HG03103 (cell line): ENCODE data around the gene PCDH9.
"Not testable (repeated sequence)": the region's sequence is repeated elsewhere in the genome, so short reads cannot be mapped to it uniquely, and the experiment has no call there.

Source experiments
- ATAC-seq: cut with Tn5 transposase; IDR thresholded peaks from one replicate; pipeline ENCODE4 v1.9.1; 2021; ENCODE audit warnings: low read depth; ENCODE audit not compliant: unreplicated experiment

The PCDH9 gene

GRCh38 chr13:66635526-66635925 lies 594.6 kb downstream of the PCDH9 start:
- no peak for ATAC-seq

DNA sequence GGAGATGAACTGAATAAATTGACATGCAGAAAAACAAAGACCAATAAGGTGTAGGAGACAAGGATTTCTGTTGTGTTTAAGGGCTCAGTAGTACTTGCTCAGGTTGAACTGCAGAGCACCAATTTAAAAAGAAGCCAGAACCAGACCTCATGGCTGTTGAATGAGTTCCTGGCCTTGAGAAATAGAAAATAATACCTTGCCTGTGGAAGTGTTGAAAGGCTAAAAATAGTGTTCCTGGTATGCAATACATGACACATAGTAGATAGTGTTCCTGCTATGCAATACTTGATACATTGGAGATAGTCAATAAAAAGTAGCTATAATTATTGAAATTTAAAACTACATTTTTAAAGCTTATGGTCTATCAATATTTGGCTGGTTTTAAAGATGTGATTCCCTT lies 595.8 kb downstream of the PCDH9 start:
- ATAC-seq: no peak

GRCh38 chr13:66627512-66627911 lies 602.6 kb downstream of the PCDH9 start:
- ATAC-seq: no peak

GRCh38 chr13:66624302-66624701 lies 605.8 kb downstream of the PCDH9 start:
- no peak for ATAC-seq

DNA sequence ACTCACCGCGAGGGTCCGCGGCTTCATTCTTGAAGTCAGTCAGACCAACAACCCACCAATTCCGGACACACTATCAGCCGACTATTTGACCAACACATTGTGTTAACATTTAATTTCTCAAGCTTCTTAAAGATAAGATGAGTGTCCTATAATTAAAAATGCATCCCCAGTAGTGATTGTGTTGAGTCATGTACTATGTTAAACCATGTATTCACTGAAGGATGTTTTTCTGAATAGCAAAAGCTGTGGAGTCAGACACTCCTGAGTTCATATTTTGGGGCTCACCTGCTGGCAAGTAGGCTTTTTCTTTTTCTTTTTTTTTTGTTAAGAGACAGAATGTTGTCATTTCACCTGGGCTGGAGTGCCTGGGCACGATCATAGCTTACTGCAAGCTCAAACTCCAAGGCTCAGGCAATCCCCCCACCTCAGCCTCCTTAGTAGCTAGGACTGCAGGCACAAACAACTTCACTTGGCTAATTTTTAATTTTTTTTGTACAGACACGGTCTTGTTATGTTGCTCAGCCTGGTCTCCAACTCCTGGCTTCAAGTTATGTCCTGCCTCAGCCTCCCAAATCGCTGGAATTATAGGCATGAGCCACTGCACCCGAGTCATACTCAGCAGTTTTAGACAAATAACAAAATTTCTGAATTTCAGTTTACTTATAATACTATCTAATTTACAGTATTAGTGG lies 606.9 kb downstream of the PCDH9 start:
- ATAC-seq: no peak

- ATAC-seq: not testable (repeated sequence)
Observed at GRCh38 chr13:66621906-66622447, 608.2 kb downstream of the PCDH9 start.

GRCh38 chr13:66618702-66619101 lies 611.4 kb downstream of the PCDH9 start:
- ATAC-seq: no peak

DNA sequence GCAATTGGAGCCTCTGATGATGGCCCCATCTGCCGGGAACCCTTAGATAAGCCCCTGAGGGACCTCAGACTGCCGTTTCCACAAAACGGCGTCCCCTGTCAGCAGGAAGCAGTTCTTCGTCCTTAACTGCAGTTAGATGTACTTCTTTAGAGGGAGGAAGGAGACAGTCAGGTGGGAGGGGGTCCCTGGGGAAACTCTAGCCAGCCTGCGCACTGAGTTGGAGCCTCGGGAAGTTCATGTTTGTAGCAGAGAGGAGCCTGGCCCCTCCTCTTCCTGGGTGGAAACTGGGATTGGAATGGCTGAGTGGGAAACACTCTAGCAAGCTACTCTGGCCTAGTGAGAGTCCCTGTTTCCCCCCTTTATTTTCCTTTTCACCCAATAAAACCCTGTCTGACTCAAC lies 612.4 kb downstream of the PCDH9 start:
- no peak for ATAC-seq

GRCh38 chr13:66612983-66613382 lies 617.2 kb downstream of the PCDH9 start:
- no peak for ATAC-seq

DNA sequence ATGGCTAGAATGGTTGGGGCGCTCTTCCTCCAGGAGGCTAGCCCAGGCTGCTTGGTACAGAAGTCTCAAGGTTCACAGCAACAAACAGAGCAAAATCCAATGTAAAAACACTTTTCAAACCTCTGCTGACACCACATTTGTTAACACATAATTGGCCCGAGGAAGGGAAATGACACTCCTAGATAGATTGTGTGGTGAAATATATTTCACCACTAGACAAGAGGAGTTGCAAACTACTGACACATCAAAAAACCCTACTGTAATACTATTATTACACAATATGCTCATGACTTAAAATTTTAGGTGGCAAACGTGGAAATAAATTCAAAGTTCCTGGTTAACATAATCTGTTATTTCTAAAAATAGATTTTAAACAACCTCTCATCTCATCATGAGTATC lies 643.6 kb downstream of the PCDH9 start:
- no peak for ATAC-seq

- no peak for ATAC-seq
Observed at GRCh38 chr13:66585669-66586203, 644.4 kb downstream of the PCDH9 start.

DNA sequence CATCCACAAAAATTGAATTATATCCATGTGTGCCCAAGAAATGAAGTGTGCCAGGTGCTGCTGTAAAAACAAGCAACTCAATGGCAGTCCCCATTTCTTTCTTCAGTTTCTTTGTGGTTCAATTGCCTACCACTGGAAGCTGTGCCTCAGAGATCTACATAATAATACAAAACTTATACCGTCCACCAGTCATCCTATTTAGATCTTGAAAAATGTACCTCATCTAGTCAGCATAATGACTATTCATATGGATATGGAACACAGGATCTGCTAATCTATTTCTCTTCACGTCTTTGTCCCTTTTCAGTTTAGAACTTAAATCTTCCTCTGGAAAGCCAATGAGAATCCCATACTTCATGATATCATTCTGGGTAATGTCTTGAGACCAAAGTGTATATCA lies 648.5 kb downstream of the PCDH9 start:
- no peak for ATAC-seq

GRCh38 chr13:66578305-66578704 lies 651.8 kb downstream of the PCDH9 start:
- no peak for ATAC-seq

DNA sequence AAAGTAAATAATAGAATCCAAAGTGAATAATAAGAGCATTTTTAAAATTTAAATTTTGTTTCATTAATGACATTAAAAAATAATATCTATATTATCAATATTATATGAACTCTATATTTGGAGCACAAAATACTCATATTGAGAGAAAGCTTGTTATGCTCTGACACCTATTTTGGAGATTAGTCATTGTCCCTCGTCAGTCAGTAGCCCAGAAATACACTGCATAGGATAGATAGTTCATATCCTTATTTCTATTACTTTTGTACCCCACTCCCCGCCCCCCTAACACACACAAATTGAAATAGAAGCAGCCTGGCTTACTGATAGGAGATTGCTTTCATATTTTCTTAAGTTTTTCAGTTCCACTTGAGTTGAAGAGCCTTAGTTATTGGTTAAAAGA lies 652.8 kb downstream of the PCDH9 start:
- ATAC-seq: no peak

- ATAC-seq: no peak
Observed at GRCh38 chr13:66576381-66576780, 653.8 kb downstream of the PCDH9 start.

DNA sequence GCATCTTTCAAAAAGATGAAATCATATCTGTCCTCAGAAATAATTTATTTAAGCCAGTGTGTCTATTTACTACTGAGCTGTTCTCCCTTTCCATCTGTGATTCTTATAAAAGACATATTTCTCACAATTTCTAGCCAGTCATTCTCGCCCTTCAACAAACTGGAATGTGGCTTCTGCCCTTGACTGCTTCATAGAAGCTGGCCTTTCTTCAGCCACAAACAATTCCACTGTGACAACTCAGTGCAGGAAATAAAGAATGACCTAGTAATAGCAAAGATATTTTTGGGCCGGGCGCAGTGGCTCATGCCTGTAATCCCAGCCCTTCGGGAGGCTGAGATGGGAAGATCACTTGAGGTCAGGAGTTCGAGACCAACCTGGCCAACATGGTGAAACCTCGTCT lies 655.5 kb downstream of the PCDH9 start:
- ATAC-seq: no peak

DNA sequence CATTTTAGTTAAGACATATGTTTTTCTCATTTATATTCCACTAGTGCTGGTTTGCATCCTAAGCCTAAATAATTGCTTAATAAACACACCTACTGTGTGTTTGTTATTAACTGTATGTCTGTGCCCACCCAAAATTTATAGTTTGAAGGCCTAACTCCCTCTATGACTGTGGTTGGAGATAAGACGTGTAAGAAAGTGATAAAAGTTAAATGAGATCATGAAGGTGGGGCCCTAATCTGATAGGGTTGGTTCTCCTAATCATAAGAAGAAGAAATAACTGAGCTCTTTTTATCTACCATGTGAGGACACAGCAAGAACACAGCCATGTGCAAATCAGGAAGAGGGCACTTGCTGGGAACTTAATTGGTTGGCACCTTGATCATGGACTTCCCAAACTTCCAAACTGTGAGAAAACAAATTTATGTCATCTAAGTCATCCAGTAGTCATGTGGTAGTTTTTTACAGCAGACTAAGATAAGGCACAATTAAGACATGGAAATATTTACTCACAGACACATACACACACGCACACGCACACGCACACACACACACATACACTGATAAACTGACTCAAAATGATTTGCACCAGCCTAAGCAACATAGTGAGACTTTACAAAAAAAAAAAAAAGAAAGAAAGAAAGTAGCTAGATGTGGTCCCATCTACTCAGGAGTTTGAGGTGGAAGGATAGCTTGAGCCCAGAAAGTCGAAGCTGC lies 662.1 kb downstream of the PCDH9 start:
- ATAC-seq: no peak

DNA sequence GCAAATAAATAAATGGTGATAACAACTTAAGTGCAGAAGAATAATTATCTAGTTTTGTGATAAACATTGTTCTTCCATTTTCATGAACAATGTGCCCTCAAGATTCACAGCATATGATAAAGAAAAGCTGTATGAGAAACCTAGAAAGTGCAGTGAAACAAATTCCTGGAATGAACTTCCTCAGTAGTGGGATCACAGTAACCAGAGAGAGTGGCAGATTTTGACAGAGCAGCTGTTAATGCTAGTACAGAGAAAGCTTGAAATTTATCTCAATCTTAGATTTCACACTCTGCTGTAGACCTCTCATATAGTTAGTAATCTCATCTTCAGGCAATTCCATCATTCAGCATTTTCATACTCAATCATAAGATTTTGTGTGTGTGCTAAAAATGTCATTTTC lies 664.9 kb downstream of the PCDH9 start:
- no peak for ATAC-seq

DNA sequence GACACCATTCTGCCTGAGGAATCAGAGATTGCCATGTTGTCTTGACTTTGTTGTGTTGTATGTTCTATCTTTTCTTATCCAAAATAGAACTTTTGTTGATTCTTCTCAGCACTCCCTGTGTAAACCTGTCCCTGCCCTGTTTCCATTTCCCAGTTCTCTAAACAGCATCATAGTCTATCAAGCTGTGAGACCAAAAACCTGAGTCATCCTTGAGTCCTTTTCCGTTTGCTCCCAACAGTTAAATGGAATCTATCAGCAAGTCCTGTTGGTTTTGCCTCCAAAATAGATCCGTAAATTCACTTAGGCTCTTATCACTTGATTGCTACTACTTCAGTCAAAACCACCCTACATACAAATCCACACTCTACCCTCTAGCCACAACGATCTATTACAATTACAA lies 667.1 kb downstream of the PCDH9 start:
- ATAC-seq: no peak

GRCh38 chr13:66562054-66562453 lies 668.1 kb downstream of the PCDH9 start:
- ATAC-seq: no peak

GRCh38 chr13:66560991-66561390 lies 669.1 kb downstream of the PCDH9 start:
- ATAC-seq: no peak

GRCh38 chr13:66560189-66560588 lies 669.9 kb downstream of the PCDH9 start:
- ATAC-seq: no peak
